WTC11 (cell line): Measurements from ENCODE around the gene CHRM3. TPM values are rescaled to one million over a fixed set of nuclear protein-coding genes. Genes with fewer than 3 reads are reported as not detected.

Experiments used
- ARID4B ChIP-seq: sonication (generic); formaldehyde crosslinking; IDR thresholded peaks from 2 replicates; pipeline ENCODE4 v1.8.0; 2023; ENCODE audit warnings: missing genetic modification reagents, mild to moderate bottlenecking, borderline replicate concordance
- CBFB ChIP-seq: sonication (generic); formaldehyde crosslinking; IDR thresholded peaks from 2 replicates; pipeline ENCODE4 v1.8.1; 2022; ENCODE audit warnings: mild to moderate bottlenecking, low read depth, missing genetic modification reagents
- CREM ChIP-seq: sonication (generic); formaldehyde crosslinking; IDR thresholded peaks from 2 replicates; pipeline ENCODE4 v1.8.1; 2022; ENCODE audit warnings: mild to moderate bottlenecking, missing genetic modification reagents, moderate library complexity
- FOXJ3 ChIP-seq: sonication (generic); formaldehyde crosslinking; IDR thresholded peaks from 2 replicates; pipeline ENCODE4 v1.9.0; 2021; ENCODE audit warnings: missing genetic modification reagents, mild to moderate bottlenecking, borderline replicate concordance
- GABPB1 ChIP-seq: sonication (generic); formaldehyde crosslinking; IDR thresholded peaks from 2 replicates; pipeline ENCODE4 v1.8.1; 2023; ENCODE audit warnings: mild to moderate bottlenecking, missing genetic modification reagents
- JUN ChIP-seq: sonication (generic); formaldehyde crosslinking; IDR thresholded peaks from 2 replicates; pipeline ENCODE4 v1.8.0; 2023; ENCODE audit warnings: mild to moderate bottlenecking, missing genetic modification reagents
- KAT7 ChIP-seq: sonication (generic); formaldehyde crosslinking; IDR thresholded peaks from 2 replicates; pipeline ENCODE4 v1.8.1; 2023; ENCODE audit warnings: missing genetic modification reagents, mild to moderate bottlenecking, borderline replicate concordance
- MAX ChIP-seq: sonication (generic); formaldehyde crosslinking; IDR thresholded peaks from 2 replicates; pipeline ENCODE4 v1.8.0; 2022; ENCODE audit warnings: mild to moderate bottlenecking, missing genetic modification reagents
- NR1H2 ChIP-seq: sonication (generic); formaldehyde crosslinking; IDR thresholded peaks from 2 replicates; pipeline ENCODE4 v1.9.0; 2021; ENCODE audit warnings: mild to moderate bottlenecking, moderate library complexity, missing genetic modification reagents
- PRDM15 ChIP-seq: sonication (generic); formaldehyde crosslinking; IDR thresholded peaks from 2 replicates; pipeline ENCODE4 v1.8.0; 2022; ENCODE audit warnings: missing genetic modification reagents
- PRRX2 ChIP-seq: fragments of 250-450 bp; sonication (Bioruptor Pico); IDR thresholded peaks from 2 replicates; pipeline ENCODE4 v1.8.0; 2021; ENCODE audit warnings: mild to moderate bottlenecking
- RORB ChIP-seq: fragments of 250-450 bp; sonication (Bioruptor Pico); IDR thresholded peaks from 2 replicates; pipeline ENCODE4 v1.9.0; 2021; ENCODE audit warnings: mild to moderate bottlenecking
- SOX15 ChIP-seq: fragments of 250-450 bp; sonication (Bioruptor Pico); IDR thresholded peaks from 2 replicates; pipeline ENCODE4 v1.9.0; 2021; ENCODE audit warnings: mild to moderate bottlenecking
- TCF7 ChIP-seq: sonication (generic); formaldehyde crosslinking; IDR thresholded peaks from 2 replicates; pipeline ENCODE4 v1.8.0; 2022; ENCODE audit warnings: mild to moderate bottlenecking, low read depth, missing genetic modification reagents, moderate library complexity
- ZNF219 ChIP-seq: sonication (generic); formaldehyde crosslinking; IDR thresholded peaks from 2 replicates; pipeline ENCODE4 v1.8.0; 2023; ENCODE audit warnings: missing genetic modification reagents, mild to moderate bottlenecking, borderline replicate concordance
- ZNF263 ChIP-seq: sonication (generic); formaldehyde crosslinking; IDR thresholded peaks from 2 replicates; pipeline ENCODE4 v1.8.1; 2022; ENCODE audit warnings: low read depth, mild to moderate bottlenecking, moderate library complexity, missing genetic modification reagents
- ZNF396 ChIP-seq: fragments of 250-450 bp; sonication (Bioruptor Pico); IDR thresholded peaks from 2 replicates; pipeline ENCODE4 v1.8.0; 2021; ENCODE audit warnings: mild to moderate bottlenecking, moderate library complexity, borderline replicate concordance
- ZNF416 ChIP-seq: fragments of 250-450 bp; sonication (Bioruptor Pico); IDR thresholded peaks from 2 replicates; pipeline ENCODE4 v1.9.0; 2021; ENCODE audit warnings: mild to moderate bottlenecking, inconsistent platforms
- ZNF423 ChIP-seq: fragments of 250-450 bp; sonication (Bioruptor Pico); IDR thresholded peaks from 2 replicates; pipeline ENCODE4 v2.1.2; 2022; ENCODE audit warnings: mild to moderate bottlenecking, moderate library complexity
- total RNA-seq: library from RNA; stranded (reverse); gene quantifications from 3 replicates; pipeline ENCODE4 v1.2.3, GENCODE V29; 2021
- TF ChIP-seq, protein P1 (sequence below): sonication (generic); formaldehyde crosslinking; IDR thresholded peaks from 2 replicates; pipeline ENCODE4 v1.8.1; 2023; ENCODE audit warnings: mild to moderate bottlenecking, missing genetic modification reagents, moderate library complexity
- TF ChIP-seq, protein P2 (sequence below): sonication (generic); formaldehyde crosslinking; IDR thresholded peaks from 2 replicates; pipeline ENCODE4 v1.8.1; 2023; ENCODE audit warnings: mild to moderate bottlenecking, missing genetic modification reagents
- TF ChIP-seq, protein P3 (sequence below): sonication (generic); formaldehyde crosslinking; IDR thresholded peaks from 2 replicates; pipeline ENCODE4 v1.8.1; 2022; ENCODE audit warnings: mild to moderate bottlenecking, missing genetic modification reagents, moderate library complexity, borderline replicate concordance
- TF ChIP-seq, protein P4 (sequence below): sonication (generic); formaldehyde crosslinking; IDR thresholded peaks from 2 replicates; pipeline ENCODE4 v1.8.1; 2022; ENCODE audit warnings: mild to moderate bottlenecking, moderate library complexity, missing genetic modification reagents
- TF ChIP-seq, protein P5 (sequence below): fragments of 250-450 bp; sonication (Bioruptor Pico); conservative IDR thresholded peaks from 2 replicates; pipeline ENCODE4 v1.9.0; 2021; ENCODE audit warnings: mild to moderate bottlenecking

CHRM3 gene
- total RNA-seq, 1 experiment from 2014 or later: 6.9 TPM

DNA sequence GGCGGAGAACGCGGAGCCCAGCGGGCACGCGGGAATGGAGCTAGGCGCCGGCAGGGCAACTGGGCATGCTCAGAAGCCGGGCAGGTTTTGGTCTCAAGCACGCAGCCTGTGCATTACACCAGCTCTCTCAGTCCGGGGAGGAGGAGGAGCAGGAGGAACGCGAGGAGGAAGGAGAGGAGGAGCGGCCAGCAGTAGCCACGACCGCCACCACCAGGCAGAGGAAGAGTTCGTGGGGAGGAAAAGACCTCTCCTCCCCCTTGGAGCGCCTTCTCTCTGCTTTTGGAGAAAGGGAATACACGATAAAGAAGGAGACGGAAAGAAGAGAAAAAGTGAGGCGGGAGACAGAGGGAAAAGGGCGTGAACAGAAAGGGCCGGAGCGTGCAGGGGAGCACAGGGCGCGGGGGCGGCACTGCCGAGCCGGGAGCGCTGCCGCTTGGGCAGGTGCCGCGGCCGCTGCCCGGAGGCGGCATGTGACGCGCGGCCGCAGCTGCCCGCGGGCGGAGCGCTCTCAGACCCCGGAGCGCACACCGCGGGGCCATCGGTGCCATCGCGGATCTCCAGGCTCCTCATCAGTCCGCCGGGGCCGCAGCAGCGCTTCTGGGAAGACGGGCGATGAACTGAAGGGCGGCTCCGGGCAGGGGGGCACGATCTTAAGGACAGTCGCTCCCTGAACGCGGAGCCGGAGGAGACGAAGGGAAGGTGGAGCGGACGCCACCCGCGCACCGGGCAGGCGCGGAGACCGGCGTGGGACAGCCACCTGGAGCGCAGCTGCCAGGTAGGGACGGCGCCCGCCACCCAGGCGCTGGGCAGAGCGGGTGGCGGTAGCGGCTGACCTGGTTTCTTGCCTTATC, at the start of gene CHRM3 (continued):
- TF ChIP-seq ZNF423 (CRISPR knock-in tag) (peak; percentile 92; the same call in 1 of the 2 replicates), PRDM15 (CRISPR knock-in tag) (peak; percentile 38; the same call in 1 of the 2 replicates), FOXJ3 (CRISPR knock-in tag) (no peak), ARID4B (no peak), ZNF219 (no peak), PRRX2 (CRISPR knock-in tag) (no peak), CBFB (CRISPR knock-in tag) (no peak), NR1H2 (CRISPR knock-in tag) (no peak), JUN (CRISPR knock-in tag) (no peak), RORB (CRISPR knock-in tag) (no peak), MAX (CRISPR knock-in tag) (peak; percentile 65), CREM (CRISPR knock-in tag) (no peak), KAT7 (CRISPR knock-in tag) (no peak), GABPB1 (CRISPR knock-in tag) (no peak), ZNF263 (peak; percentile 100), SOX15 (no peak), ZNF416 (CRISPR knock-in tag) (no peak; the same call in 1 of the 2 replicates), TCF7 (no peak), ZNF396 (CRISPR knock-in tag) (no peak)
- TF ChIP-seq, protein P1, sequence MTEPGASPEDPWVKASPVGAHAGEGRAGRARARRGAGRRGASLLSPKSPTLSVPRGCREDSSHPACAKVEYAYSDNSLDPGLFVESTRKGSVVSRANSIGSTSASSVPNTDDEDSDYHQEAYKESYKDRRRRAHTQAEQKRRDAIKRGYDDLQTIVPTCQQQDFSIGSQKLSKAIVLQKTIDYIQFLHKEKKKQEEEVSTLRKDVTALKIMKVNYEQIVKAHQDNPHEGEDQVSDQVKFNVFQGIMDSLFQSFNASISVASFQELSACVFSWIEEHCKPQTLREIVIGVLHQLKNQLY (CRISPR knock-in tag): no peak
- TF ChIP-seq, protein P2, sequence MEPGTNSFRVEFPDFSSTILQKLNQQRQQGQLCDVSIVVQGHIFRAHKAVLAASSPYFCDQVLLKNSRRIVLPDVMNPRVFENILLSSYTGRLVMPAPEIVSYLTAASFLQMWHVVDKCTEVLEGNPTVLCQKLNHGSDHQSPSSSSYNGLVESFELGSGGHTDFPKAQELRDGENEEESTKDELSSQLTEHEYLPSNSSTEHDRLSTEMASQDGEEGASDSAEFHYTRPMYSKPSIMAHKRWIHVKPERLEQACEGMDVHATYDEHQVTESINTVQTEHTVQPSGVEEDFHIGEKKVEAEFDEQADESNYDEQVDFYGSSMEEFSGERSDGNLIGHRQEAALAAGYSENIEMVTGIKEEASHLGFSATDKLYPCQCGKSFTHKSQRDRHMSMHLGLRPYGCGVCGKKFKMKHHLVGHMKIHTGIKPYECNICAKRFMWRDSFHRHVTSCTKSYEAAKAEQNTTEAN (CRISPR knock-in tag): no peak
- TF ChIP-seq, protein P3, sequence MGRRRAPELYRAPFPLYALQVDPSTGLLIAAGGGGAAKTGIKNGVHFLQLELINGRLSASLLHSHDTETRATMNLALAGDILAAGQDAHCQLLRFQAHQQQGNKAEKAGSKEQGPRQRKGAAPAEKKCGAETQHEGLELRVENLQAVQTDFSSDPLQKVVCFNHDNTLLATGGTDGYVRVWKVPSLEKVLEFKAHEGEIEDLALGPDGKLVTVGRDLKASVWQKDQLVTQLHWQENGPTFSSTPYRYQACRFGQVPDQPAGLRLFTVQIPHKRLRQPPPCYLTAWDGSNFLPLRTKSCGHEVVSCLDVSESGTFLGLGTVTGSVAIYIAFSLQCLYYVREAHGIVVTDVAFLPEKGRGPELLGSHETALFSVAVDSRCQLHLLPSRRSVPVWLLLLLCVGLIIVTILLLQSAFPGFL (CRISPR knock-in tag): no peak
- TF ChIP-seq, protein P4, sequence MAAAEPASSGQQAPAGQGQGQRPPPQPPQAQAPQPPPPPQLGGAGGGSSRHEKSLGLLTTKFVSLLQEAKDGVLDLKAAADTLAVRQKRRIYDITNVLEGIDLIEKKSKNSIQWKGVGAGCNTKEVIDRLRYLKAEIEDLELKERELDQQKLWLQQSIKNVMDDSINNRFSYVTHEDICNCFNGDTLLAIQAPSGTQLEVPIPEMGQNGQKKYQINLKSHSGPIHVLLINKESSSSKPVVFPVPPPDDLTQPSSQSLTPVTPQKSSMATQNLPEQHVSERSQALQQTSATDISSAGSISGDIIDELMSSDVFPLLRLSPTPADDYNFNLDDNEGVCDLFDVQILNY: peak; percentile 69; the same call in 1 of the 2 replicates
- TF ChIP-seq, protein P5, sequence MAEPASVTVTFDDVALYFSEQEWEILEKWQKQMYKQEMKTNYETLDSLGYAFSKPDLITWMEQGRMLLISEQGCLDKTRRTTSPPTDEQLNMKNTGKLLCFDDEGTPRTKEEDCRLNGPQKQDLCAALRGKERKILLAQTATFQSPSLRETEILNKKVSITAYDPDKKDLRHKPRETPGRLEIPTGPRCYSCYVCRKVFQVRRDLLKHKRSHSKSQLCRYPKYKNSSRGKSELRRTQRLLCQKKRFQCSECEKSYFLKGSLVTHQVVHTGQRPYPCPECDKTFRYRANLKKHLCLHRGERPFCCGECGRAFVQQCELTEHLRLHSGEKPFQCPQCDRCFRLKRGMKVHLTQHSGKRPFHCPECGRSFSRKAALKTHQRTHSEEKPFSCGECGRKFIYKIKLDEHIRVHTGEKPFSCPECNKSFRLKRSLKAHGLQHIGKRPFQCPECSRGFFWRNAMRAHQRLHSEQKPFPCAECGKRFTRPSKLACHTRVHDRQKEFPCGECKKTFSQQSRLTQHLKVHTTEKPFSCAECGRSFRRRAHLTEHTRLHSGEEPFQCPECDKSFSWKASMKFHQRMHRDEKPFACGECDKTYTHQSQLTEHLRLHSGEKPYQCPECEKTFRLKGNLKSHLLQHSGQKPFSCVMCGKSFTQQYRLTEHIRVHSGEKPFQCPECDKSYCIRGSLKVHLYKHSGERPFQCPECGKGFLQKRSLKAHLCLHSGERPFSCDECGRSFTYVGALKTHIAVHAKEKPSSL (CRISPR knock-in tag): no peak
